Panc1 (cell line): ENCODE results near the gene ZNF569. TPM values are rescaled to one million over a fixed set of nuclear protein-coding genes. Genes with fewer than 3 reads are reported as not detected.

Experiments
- ATAC-seq: fragments of 200-7000 bp; cut with Tn5 transposase; 2 replicates; pipeline ENCODE4 v1.9.1; 2020; ENCODE audit warnings: mild to moderate bottlenecking, moderate library complexity
- BruUV-seq: library from RNA; stranded (reverse); fragments of 400-500 nt; replicated peaks from 2 replicates; lab custom pipeline; 2021; lab: Mats Ljungman, UMichigan
- CTCF ChIA-PET: fragments of 300-600 bp; sonication (Branson Sonifier 250); formaldehyde crosslinking; loops from one replicate; lab custom pipeline; 2022; ENCODE audit warnings: antibody characterized with exemption; lab: Charles Lee
- POLR2A ChIA-PET: fragments of 300-600 bp; sonication (Branson Sonifier 250); formaldehyde crosslinking; loops from one replicate; lab custom pipeline; 2022; ENCODE audit warnings: antibody characterized with exemption; lab: Charles Lee
- DNase-seq: peaks from one replicate; pipeline ENCODE4 v3.0.0-alpha.2; 2010; ENCODE audit warnings: low read depth, low spot score
- H3K27ac ChIP-seq: 2 replicates; pipeline ENCODE4 v1.5.1; 2011; ENCODE audit warnings: mild to moderate bottlenecking, low read length, inconsistent platforms
- H3K27me3 ChIP-seq: fragments of 200-500 bp; sonication (Bioruptor generic); 2 replicates; pipeline ENCODE4 v1.6.0; 2014; ENCODE audit warnings: low read length, inconsistent platforms; ENCODE audit not compliant: control insufficient read depth, insufficient read depth
- H3K36me3 ChIP-seq: fragments of 200-500 bp; sonication (Bioruptor generic); 2 replicates; pipeline ENCODE4 v1.5.1; 2014; ENCODE audit warnings: inconsistent platforms, mild to moderate bottlenecking, low read length, moderate library complexity; ENCODE audit not compliant: control insufficient read depth, insufficient read depth
- H3K4me1 ChIP-seq: 2 replicates; pipeline ENCODE4 v1.5.1; 2011; ENCODE audit warnings: inconsistent platforms, mild to moderate bottlenecking, low read length, moderate library complexity; ENCODE audit not compliant: control insufficient read depth, insufficient read depth
- H3K4me3 ChIP-seq, 2 experiments: 2 replicates each; pipeline ENCODE4 v1.5.1; 2011 to 2012; ENCODE audit warnings: low read depth in 2 of 2, low read length in 2 of 2, mild to moderate bottlenecking in 2 of 2, inconsistent platforms in 1 of 2, moderate library complexity in 1 of 2
- H3K9me3 ChIP-seq: fragments of 200-500 bp; sonication (Bioruptor generic); 2 replicates; pipeline ENCODE4 v1.5.1; 2014; ENCODE audit warnings: low read depth, mild to moderate bottlenecking, inconsistent platforms, low read length, moderate library complexity; ENCODE audit not compliant: control insufficient read depth, insufficient read depth
- CTCF ChIP-seq: fragments of 450-650 bp; IDR thresholded peaks from 2 replicates; pipeline ENCODE4 v1.5.1; 2017; ENCODE audit warnings: mild to moderate bottlenecking
- POLR2AphosphoS5 ChIP-seq: IDR thresholded peaks from 2 replicates; pipeline ENCODE4 v1.6.1; 2012; ENCODE audit warnings: mild to moderate bottlenecking, low read depth, low read length, moderate library complexity
- REST ChIP-seq, 2 experiments: IDR thresholded peaks; 2 replicates each; pipeline ENCODE4 v1.6.1; 2011 to 2012; ENCODE audit warnings: low read depth in 2 of 2, control low read depth in 1 of 2, low read length in 1 of 2, mild to moderate bottlenecking in 1 of 2, moderate library complexity in 1 of 2; ENCODE audit not compliant: insufficient read depth in 1 of 2
- SIN3A ChIP-seq: IDR thresholded peaks from 2 replicates; pipeline ENCODE4 v1.6.1; 2012; ENCODE audit warnings: low read depth, mild to moderate bottlenecking, low read length, moderate library complexity, borderline replicate concordance; ENCODE audit not compliant: insufficient read depth
- TCF7L2 ChIP-seq: IDR thresholded peaks from 2 replicates; pipeline ENCODE4 v1.6.1; 2011; ENCODE audit warnings: mild to moderate bottlenecking, low read depth, low read length, inconsistent platforms
- in situ Hi-C: cut with HindIII; loops from 2 replicates; pipeline ENCODE4 v1.10.0; 2016; ENCODE audit warnings: low sequenced_read_pairs, low pct_unique_long_range_greater_than_20kb
- intact Hi-C: fragments of 100-400 bp; cut with micrococcal nuclease; formaldehyde crosslinking; loops from one replicate; pipeline ENCODE4 v1.10.0; 2022; ENCODE audit not compliant: unreplicated experiment
- total RNA-seq: library from RNA; stranded (reverse); gene quantifications from one replicate; pipeline ENCODE4 v1.2.1, GENCODE V29; 2021; ENCODE audit not compliant: unreplicated experiment

ZNF569 gene
- total RNA-seq, 1 experiment from 2014 or later, result 15.6 TPM

GRCh38 chr19:37362733-37363132, 104.5 kb downstream of the ZNF569 start:
- BruUV-seq, result TSS peak; percentile 47

GRCh38 chr19:37361994-37362393, 105.2 kb downstream of the ZNF569 start:
- Histone ChIP-seq H3K9me3 (peaks cover 51% of the 10 kb centered on the region), H3K27ac (no peak overlapping the region), H3K4me3 (no peak overlapping the region), H3K4me1 (no peaks in the 10 kb centered on the region), H3K27me3 (no peaks in the 10 kb centered on the region), H3K36me3 (peaks cover 16% of the 10 kb centered on the region)
- no peak for DNase-seq
- ATAC-seq, result no peak
- no peak for TF ChIP-seq TCF7L2
- TF ChIP-seq CTCF, result no peak
- no peak for TF ChIP-seq POLR2AphosphoS5
- no peak for TF ChIP-seq SIN3A
- no peak for TF ChIP-seq REST (IDR thresholded peaks at IDR 0.05; ENCODE audit: insufficient read depth in 1 of 2, low read depth in 2 of 2, low read length in 1 of 2)
- no TSS peak for BruUV-seq
- intact Hi-C loops (no loop called here), in situ Hi-C loops (no loop called here)
- ChIA-PET POLR2A (no interaction called here), CTCF (interaction anchor here (0.6 kb wide), 1 partner anchor 1172 kb away, joined by 8 read pairs; no protein-coding TSS in a partner anchor)

More at GRCh38 chr19:37362733-37363132, 104.5 kb downstream of the ZNF569 start:
- no peak overlapping the region for H3K27ac ChIP-seq
- no peaks in the 10 kb centered on the region for H3K4me1 ChIP-seq
- peaks cover 51% of the 10 kb centered on the region for H3K9me3 ChIP-seq
- no peaks in the 10 kb centered on the region for H3K27me3 ChIP-seq
- TF ChIP-seq CTCF (no peak), POLR2AphosphoS5 (no peak), REST (IDR thresholded peaks at IDR 0.05; ENCODE audit: insufficient read depth in 1 of 2, low read depth in 2 of 2, low read length in 1 of 2) (no peak), SIN3A (no peak), TCF7L2 (no peak)
- CTCF ChIA-PET, result no interaction called here
- POLR2A ChIA-PET, result interaction anchor here (0.8 kb wide), 1 partner anchor 8 kb away, joined by 3 read pairs; the partner anchor contains the start of gene ZNF527
- H3K36me3 ChIP-seq, result peaks cover 16% of the 10 kb centered on the region
- DNase-seq, result no peak
- H3K4me3 ChIP-seq, result no peak overlapping the region
- peak; percentile 26 for ATAC-seq
- in situ Hi-C loops, result no loop called here
- intact Hi-C loops, result no loop called here
